Measurements from ENCODE around the gene KRTAP10-4. TPM values are rescaled to one million over a fixed set of nuclear protein-coding genes. Genes with fewer than 3 reads are reported as not detected.

The KRTAP10-4 gene
- total and polyA plus RNA-seq, 2 experiments from 2014 or later: not detected

DNA sequence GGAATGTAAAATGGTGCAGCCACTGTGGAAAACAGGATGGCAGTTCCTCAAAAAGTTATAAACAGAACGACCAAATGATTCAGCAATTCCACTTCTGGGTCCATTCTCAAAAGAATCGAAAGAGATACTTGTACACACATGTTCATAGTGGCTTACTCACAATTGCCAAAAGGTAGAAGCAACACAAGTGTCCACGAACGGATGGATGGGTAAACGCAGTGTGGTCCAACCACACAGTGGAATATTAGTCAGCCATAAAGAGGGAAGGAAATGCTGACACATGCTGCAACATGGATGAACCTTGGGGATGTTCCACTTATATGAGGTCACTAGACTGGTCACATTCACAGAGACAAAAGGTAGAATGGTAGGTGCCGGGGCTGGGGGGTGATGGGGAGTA, 38.8 kb upstream of the KRTAP10-4 start:
- Histone ChIP-seq H3K4me3 (no peak overlapping the region), H3K27ac (no peak overlapping the region), H3K4me1 (ENCODE audit: insufficient read depth) (no peaks in the 10 kb centered on the region), H3K27me3 (replicated peaks; ENCODE audit: insufficient read depth) (no peaks in the 10 kb centered on the region), H4K20me1 (ENCODE audit: insufficient read depth) (no peaks in the 10 kb centered on the region), H3F3A (ENCODE audit: insufficient read depth) (no peaks in the 10 kb centered on the region), H3K9ac (no peak overlapping the region), H3K9me2 (ENCODE audit: insufficient read depth) (no peaks in the 10 kb centered on the region), H3K9me3 (ENCODE audit: low read depth) (no peaks in the 10 kb centered on the region), H3K79me2 (ENCODE audit: insufficient read depth) (no peaks in the 10 kb centered on the region), H3K36me3 (ENCODE audit: low read depth) (no peaks in the 10 kb centered on the region), H2AFZ (no peak overlapping the region), H3K4me2 (ENCODE audit: unreplicated experiment) (no peak overlapping the region)
- TF ChIP-seq EZH2 (IDR thresholded peaks at IDR 0.05; ENCODE audit: insufficient read depth, poor library complexity, severe bottlenecking) (no peak), EZH2phosphoT487 (IDR thresholded peaks at IDR 0.05; ENCODE audit: insufficient read depth, low read depth) (no peak)
- no peak for DNase-seq
- WGBS, 2 experiments (ENCODE audit: low coverage in 1 of 2, low lambda C conversion rate in 2 of 2, missing lambda C conversion rate in 2 of 2): 87 to 88% methylated on average over 6 of the region's 6 CpGs
- in situ Hi-C loops (cut with MboI): no loop called here

- H3K9me3 ChIP-seq (ENCODE audit: low read depth): no peaks in the 10 kb centered on the region
- TF ChIP-seq EZH2 (IDR thresholded peaks at IDR 0.05; ENCODE audit: insufficient read depth, poor library complexity, severe bottlenecking) (no peak), EZH2phosphoT487 (IDR thresholded peaks at IDR 0.05; ENCODE audit: insufficient read depth, low read depth) (no peak)
- no peaks in the 10 kb centered on the region for H3K4me1 ChIP-seq (ENCODE audit: insufficient read depth)
- H3K79me2 ChIP-seq (ENCODE audit: insufficient read depth): no peaks in the 10 kb centered on the region
- H3K4me2 ChIP-seq (ENCODE audit: unreplicated experiment): no peak overlapping the region
- in situ Hi-C loops (cut with MboI): no loop called here
- no peaks in the 10 kb centered on the region for H4K20me1 ChIP-seq (ENCODE audit: insufficient read depth)
- no peak overlapping the region for H2AFZ ChIP-seq
- H3K27me3 ChIP-seq (replicated peaks; ENCODE audit: insufficient read depth): no peaks in the 10 kb centered on the region
- H3K9ac ChIP-seq: no peak overlapping the region
- 20 to 24% methylated on average over 7 of the region's 7 CpGs for WGBS, 2 experiments (ENCODE audit: low coverage in 1 of 2, low lambda C conversion rate in 2 of 2, missing lambda C conversion rate in 2 of 2)
- no peak for DNase-seq
- H3F3A ChIP-seq (ENCODE audit: insufficient read depth): no peaks in the 10 kb centered on the region
- no peaks in the 10 kb centered on the region for H3K36me3 ChIP-seq (ENCODE audit: low read depth)
- no peak overlapping the region for H3K4me3 ChIP-seq
- no peak overlapping the region for H3K27ac ChIP-seq
- H3K9me2 ChIP-seq (ENCODE audit: insufficient read depth): no peaks in the 10 kb centered on the region
Measured at GRCh38 chr21:44535963-44536362, 37.6 kb upstream of the KRTAP10-4 start.

DNA sequence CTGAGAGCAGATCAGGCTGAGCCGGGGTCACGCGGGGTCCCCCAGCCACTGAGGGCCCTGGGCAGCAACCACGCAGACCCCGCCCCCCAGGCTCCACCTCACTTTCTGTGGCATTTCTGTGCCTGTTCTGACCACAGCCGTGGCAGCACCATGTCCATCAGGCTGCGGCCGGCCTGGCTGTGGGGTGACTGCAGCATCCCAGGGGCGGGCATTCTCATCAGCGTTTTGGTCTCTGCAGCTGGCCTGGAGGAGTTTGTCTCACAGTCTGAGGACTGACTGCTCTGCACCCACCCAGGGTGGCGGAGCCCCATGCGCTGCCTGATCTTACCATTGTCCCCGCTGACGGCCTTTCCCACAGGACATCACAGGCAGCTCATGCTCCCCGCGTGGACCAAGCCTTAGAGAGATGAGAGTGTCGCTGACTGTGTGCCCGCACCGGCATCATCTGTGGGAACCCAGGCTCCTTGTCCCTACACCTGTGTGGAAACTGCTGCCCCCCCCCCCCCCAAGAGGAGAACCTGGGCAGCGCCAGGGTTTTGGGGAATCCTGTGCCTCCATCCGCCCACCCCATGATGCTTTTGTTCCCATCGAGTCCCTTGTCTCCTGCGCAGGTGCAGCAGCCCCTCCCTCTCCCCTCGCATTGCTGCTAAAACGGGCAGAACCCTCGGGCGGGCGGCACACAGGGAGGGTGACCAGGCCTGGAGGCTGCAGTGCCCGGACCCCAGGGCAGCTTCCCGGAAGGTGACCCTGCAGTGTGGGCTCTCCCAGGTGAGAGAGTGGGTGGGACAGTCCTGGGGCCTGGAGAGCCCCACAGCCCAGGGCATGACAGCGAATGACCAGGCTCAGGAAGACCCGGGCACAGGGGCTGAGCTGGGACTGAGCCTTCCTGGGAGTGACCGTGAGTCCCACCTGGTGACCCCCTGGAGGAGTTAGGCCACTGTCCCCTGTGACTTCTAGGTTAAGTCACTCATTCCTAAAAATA, 35.3 kb upstream of the KRTAP10-4 start:
- Histone ChIP-seq H3K27me3 (replicated peaks; ENCODE audit: insufficient read depth) (no peaks in the 10 kb centered on the region), H3K9me2 (ENCODE audit: insufficient read depth) (no peaks in the 10 kb centered on the region), H3K9me3 (ENCODE audit: low read depth) (no peaks in the 10 kb centered on the region), H4K20me1 (ENCODE audit: insufficient read depth) (no peaks in the 10 kb centered on the region), H3K36me3 (ENCODE audit: low read depth) (no peaks in the 10 kb centered on the region), H3K9ac (no peak overlapping the region), H3F3A (ENCODE audit: insufficient read depth) (no peaks in the 10 kb centered on the region), H2AFZ (no peak overlapping the region), H3K4me1 (ENCODE audit: insufficient read depth) (no peaks in the 10 kb centered on the region), H3K27ac (no peak overlapping the region), H3K4me2 (ENCODE audit: unreplicated experiment) (no peak overlapping the region), H3K79me2 (ENCODE audit: insufficient read depth) (no peaks in the 10 kb centered on the region), H3K4me3 (no peak overlapping the region)
- in situ Hi-C loops (cut with MboI): no loop called here
- 65% methylated on average over 29 of the region's 33 CpGs for WGBS, 2 experiments (ENCODE audit: low coverage in 1 of 2, low lambda C conversion rate in 2 of 2, missing lambda C conversion rate in 2 of 2)
- TF ChIP-seq EZH2phosphoT487 (IDR thresholded peaks at IDR 0.05; ENCODE audit: insufficient read depth, low read depth): no peak
- no peak for TF ChIP-seq EZH2 (IDR thresholded peaks at IDR 0.05; ENCODE audit: insufficient read depth, poor library complexity, severe bottlenecking)
- no peak for DNase-seq

DNA sequence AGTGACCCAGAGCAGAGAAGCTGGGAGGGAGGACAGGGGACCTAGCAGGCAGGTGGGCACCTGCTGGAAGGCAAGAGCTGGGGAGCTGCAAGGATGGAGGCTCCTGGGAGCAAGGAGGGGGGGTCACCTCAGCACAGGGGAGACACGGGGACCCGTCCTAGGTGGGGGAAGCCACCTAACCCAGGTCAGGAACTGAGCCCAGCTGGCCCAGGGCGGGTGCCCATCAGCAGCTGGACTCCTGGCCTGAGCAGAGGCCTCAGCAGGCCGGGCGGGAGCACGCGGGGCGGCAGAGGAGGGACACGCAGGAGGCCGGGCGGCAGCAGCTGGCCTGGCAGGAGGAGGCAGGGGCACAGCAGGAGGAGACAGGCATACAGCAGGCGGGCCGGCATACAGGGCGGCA, 34.5 kb upstream of the KRTAP10-4 start:
- Histone ChIP-seq H3K27ac (no peak overlapping the region), H3K9me3 (ENCODE audit: low read depth) (no peaks in the 10 kb centered on the region), H3K27me3 (replicated peaks; ENCODE audit: insufficient read depth) (no peaks in the 10 kb centered on the region), H3K79me2 (ENCODE audit: insufficient read depth) (no peaks in the 10 kb centered on the region), H3K4me1 (ENCODE audit: insufficient read depth) (no peaks in the 10 kb centered on the region), H3K4me2 (ENCODE audit: unreplicated experiment) (no peak overlapping the region), H3K9ac (no peak overlapping the region), H3K9me2 (ENCODE audit: insufficient read depth) (no peaks in the 10 kb centered on the region), H3K4me3 (no peak overlapping the region), H2AFZ (no peak overlapping the region), H3F3A (ENCODE audit: insufficient read depth) (no peaks in the 10 kb centered on the region), H4K20me1 (ENCODE audit: insufficient read depth) (no peaks in the 10 kb centered on the region), H3K36me3 (ENCODE audit: low read depth) (no peaks in the 10 kb centered on the region)
- in situ Hi-C loops (cut with MboI): no loop called here
- WGBS, 2 experiments (ENCODE audit: low coverage in 1 of 2, low lambda C conversion rate in 2 of 2, missing lambda C conversion rate in 2 of 2): 57 to 73% methylated on average over 12 to 14 of the region's 14 CpGs
- DNase-seq: no peak
- TF ChIP-seq EZH2 (IDR thresholded peaks at IDR 0.05; ENCODE audit: insufficient read depth, poor library complexity, severe bottlenecking): no peak
- TF ChIP-seq EZH2phosphoT487 (IDR thresholded peaks at IDR 0.05; ENCODE audit: insufficient read depth, low read depth): no peak

Measured in GM23248 (cell line).